Spinal cord (tissue), 10 donors: ENCODE results near the gene NCOR1. TPM values are rescaled to one million over a fixed set of nuclear protein-coding genes. Genes with fewer than 3 reads are reported as not detected.

Experiments
- DNase-seq, 6 donors: peaks; one replicate each; pipeline versions ENCODE4 v3.0.0 to v3.0.0-alpha.2; 2013 to 2015; ENCODE audit warnings: low spot score in 6 of 6, low read depth in 4 of 6
- H3K27ac ChIP-seq: one replicate; pipeline ENCODE4 v1.5.1; 2013; ENCODE audit warnings: low read depth, low read length, control low read depth
- H3K27me3 ChIP-seq: one replicate; pipeline ENCODE4 v1.6.1; 2013; ENCODE audit warnings: low read length; ENCODE audit not compliant: control insufficient read depth, insufficient read depth
- H3K36me3 ChIP-seq: one replicate; pipeline ENCODE4 v1.6.1; 2013; ENCODE audit warnings: low read length; ENCODE audit not compliant: control insufficient read depth, insufficient read depth
- H3K4me1 ChIP-seq: one replicate; pipeline ENCODE4 v1.6.1; 2013; ENCODE audit warnings: low read length; ENCODE audit not compliant: control insufficient read depth, insufficient read depth
- H3K4me3 ChIP-seq: one replicate; pipeline ENCODE4 v1.5.1; 2013; ENCODE audit warnings: low read depth, low read length, control low read depth
- H3K9me3 ChIP-seq: one replicate; pipeline ENCODE4 v1.6.1; 2013; ENCODE audit warnings: low read length; ENCODE audit not compliant: control insufficient read depth, insufficient read depth
- WGBS: methylation state at CpG from one replicate; pipeline ENCODE4 v1.1.5; 2013; ENCODE audit warnings: missing lambda C conversion rate; ENCODE audit not compliant: insufficient coverage; 5-methylcytosine and 5-hydroxymethylcytosine counted together
- polyA plus RNA-seq, 2 donors: library from polyadenylated mRNA; unstranded; fragments of 120-200 nt; gene quantifications; one replicate each; pipeline ENCODE4 v1.2.1, GENCODE V29; 2013; ENCODE audit not compliant: insufficient read length in 2 of 2
- total RNA-seq, 2 donors: library from RNA; depleted of rRNA in 1 of 2; stranded (reverse); fragments of 120-200 nt in 1 of 2; fragments of >200 nt in 1 of 2; gene quantifications; one replicate each; pipeline versions ENCODE4 v1.2.3 to v1.2.4, GENCODE V29; 2013 to 2014
- donor health status: healthy.

NCOR1 gene
- total and polyA plus RNA-seq, 4 donors, result 72.7 to 102 (median 86.2) TPM

GRCh38 chr17:16085066-16085699, 130.2 kb downstream of the NCOR1 start:
- no CpG with 5 or more reads among the region's 1 CpG for WGBS

GRCh38 chr17:16083223-16083622, 132.1 kb downstream of the NCOR1 start:
- H3K27ac ChIP-seq, result no peak overlapping the region
- no peaks in the 10 kb centered on the region for H3K4me1 ChIP-seq
- no CpG with 5 or more reads among the region's 3 CpGs for WGBS
- no peaks in the 10 kb centered on the region for H3K27me3 ChIP-seq
- H3K4me3 ChIP-seq, result no peak overlapping the region
- DNase-seq, result no peak
- no peaks in the 10 kb centered on the region for H3K9me3 ChIP-seq
- peaks cover 6% of the 10 kb centered on the region for H3K36me3 ChIP-seq

More at GRCh38 chr17:16085066-16085699, 130.2 kb downstream of the NCOR1 start:
- no peak for DNase-seq
- H3K27ac ChIP-seq, result no peak overlapping the region
- H3K9me3 ChIP-seq, result no peaks in the 10 kb centered on the region
- no peaks in the 10 kb centered on the region for H3K4me1 ChIP-seq
- H3K4me3 ChIP-seq, result no peak overlapping the region
- H3K36me3 ChIP-seq, result peaks cover 3% of the 10 kb centered on the region
- H3K27me3 ChIP-seq, result no peaks in the 10 kb centered on the region

GRCh38 chr17:16081507-16082087, 133.7 kb downstream of the NCOR1 start:
- no peak for DNase-seq
- no peaks in the 10 kb centered on the region for H3K9me3 ChIP-seq
- H3K27ac ChIP-seq, result no peak overlapping the region
- WGBS, result no CpG with 5 or more reads among the region's 1 CpG
- H3K4me3 ChIP-seq, result no peak overlapping the region
- H3K4me1 ChIP-seq, result no peaks in the 10 kb centered on the region
- peaks cover 14% of the 10 kb centered on the region for H3K36me3 ChIP-seq
- no peaks in the 10 kb centered on the region for H3K27me3 ChIP-seq

GRCh38 chr17:16080366-16080765, 135.0 kb downstream of the NCOR1 start:
- no peaks in the 10 kb centered on the region for H3K9me3 ChIP-seq
- H3K27me3 ChIP-seq, result no peaks in the 10 kb centered on the region
- H3K27ac ChIP-seq, result no peak overlapping the region
- no peaks in the 10 kb centered on the region for H3K4me1 ChIP-seq
- DNase-seq, result no peak
- peaks cover 16% of the 10 kb centered on the region for H3K36me3 ChIP-seq
- WGBS, result 100% methylated on average over 1 of the region's 4 CpGs
- no peak overlapping the region for H3K4me3 ChIP-seq

GRCh38 chr17:16075949-16076348, 139.4 kb downstream of the NCOR1 start:
- peaks cover 22% of the 10 kb centered on the region for H3K36me3 ChIP-seq

GRCh38 chr17:16074423-16074822, 140.9 kb downstream of the NCOR1 start:
- DNase-seq, result no peak
- H3K27ac ChIP-seq, result no peak overlapping the region
- peaks cover 24% of the 10 kb centered on the region for H3K36me3 ChIP-seq
- H3K4me3 ChIP-seq, result no peak overlapping the region
- WGBS, result no CpG with 5 or more reads among the region's 3 CpGs
- no peaks in the 10 kb centered on the region for H3K4me1 ChIP-seq
- no peaks in the 10 kb centered on the region for H3K27me3 ChIP-seq
- H3K9me3 ChIP-seq, result no peaks in the 10 kb centered on the region

More at GRCh38 chr17:16075949-16076348, 139.4 kb downstream of the NCOR1 start:
- WGBS, result no CpG with 5 or more reads among the region's 5 CpGs
- no peaks in the 10 kb centered on the region for H3K27me3 ChIP-seq
- H3K4me3 ChIP-seq, result no peak overlapping the region
- H3K4me1 ChIP-seq, result no peaks in the 10 kb centered on the region
- DNase-seq, result no peak
- H3K27ac ChIP-seq, result no peak overlapping the region
- no peaks in the 10 kb centered on the region for H3K9me3 ChIP-seq

GRCh38 chr17:16073845-16074244, 141.5 kb downstream of the NCOR1 start:
- no peak overlapping the region for H3K27ac ChIP-seq
- WGBS, result 93% methylated on average over 4 of the region's 4 CpGs
- H3K36me3 ChIP-seq, result peaks cover 24% of the 10 kb centered on the region
- no peaks in the 10 kb centered on the region for H3K27me3 ChIP-seq
- no peak for DNase-seq
- no peak overlapping the region for H3K4me3 ChIP-seq
- no peaks in the 10 kb centered on the region for H3K9me3 ChIP-seq
- no peaks in the 10 kb centered on the region for H3K4me1 ChIP-seq

- no peaks in the 10 kb centered on the region for H3K4me1 ChIP-seq
- WGBS, result no CpG with 5 or more reads among the region's 1 CpG
- peaks cover 29% of the 10 kb centered on the region for H3K36me3 ChIP-seq
Measured at GRCh38 chr17:16072031-16072430, 143.3 kb downstream of the NCOR1 start.

GRCh38 chr17:16068323-16068722, 147.0 kb downstream of the NCOR1 start:
- Histone ChIP-seq H3K9me3 (no peaks in the 10 kb centered on the region), H3K27me3 (no peaks in the 10 kb centered on the region), H3K36me3 (peaks cover 39% of the 10 kb centered on the region), H3K4me1 (no peaks in the 10 kb centered on the region), H3K27ac (no peak overlapping the region), H3K4me3 (no peak overlapping the region)
- no peak for DNase-seq

More at GRCh38 chr17:16072031-16072430, 143.3 kb downstream of the NCOR1 start:
- Histone ChIP-seq H3K27me3 (no peaks in the 10 kb centered on the region), H3K9me3 (no peaks in the 10 kb centered on the region), H3K4me3 (no peak overlapping the region), H3K27ac (no peak overlapping the region)
- DNase-seq, result no peak

- peaks cover 51% of the 10 kb centered on the region for H3K36me3 ChIP-seq
Measured at GRCh38 chr17:16066125-16066524, 149.2 kb downstream of the NCOR1 start.

More at GRCh38 chr17:16066125-16066524, 149.2 kb downstream of the NCOR1 start:
- H3K27me3 ChIP-seq, result no peaks in the 10 kb centered on the region
- no peaks in the 10 kb centered on the region for H3K4me1 ChIP-seq
- no peaks in the 10 kb centered on the region for H3K9me3 ChIP-seq
- no CpG with 5 or more reads among the region's 4 CpGs for WGBS
- no peak overlapping the region for H3K4me3 ChIP-seq
- DNase-seq, result no peak
- H3K27ac ChIP-seq, result no peak overlapping the region
